Hepatocyte (in vitro differentiated cells): ENCODE results near the gene ACTG1.

Experiments used
- CTCF ChIP-seq: fragments of 200-600 bp; sonication (generic); IDR thresholded peaks from 2 replicates; pipeline ENCODE4 v1.5.1; 2016; ENCODE audit warnings: antibody characterized with exemption, mild to moderate bottlenecking; ENCODE audit not compliant: poor library complexity
- EZH2 ChIP-seq: fragments of 200-600 bp; sonication (generic); IDR thresholded peaks from 2 replicates; pipeline ENCODE4 v1.6.1; 2016; ENCODE audit warnings: antibody characterized with exemption, mild to moderate bottlenecking, borderline replicate concordance

- TF ChIP-seq EZH2 (no peak), CTCF (no peak)
Measured at GRCh38 chr17:81502471-81503017, 10.1 kb downstream of the ACTG1 start.
